NCI-H1930 (cell line): ENCODE measurements around the gene SLC26A3.

ENCODE experiments used
- DNase-seq, 2 experiments: peaks; one replicate each; lab custom pipeline; 2025; lab: John Stamatoyannopoulos, UW

SLC26A3 gene

DNA sequence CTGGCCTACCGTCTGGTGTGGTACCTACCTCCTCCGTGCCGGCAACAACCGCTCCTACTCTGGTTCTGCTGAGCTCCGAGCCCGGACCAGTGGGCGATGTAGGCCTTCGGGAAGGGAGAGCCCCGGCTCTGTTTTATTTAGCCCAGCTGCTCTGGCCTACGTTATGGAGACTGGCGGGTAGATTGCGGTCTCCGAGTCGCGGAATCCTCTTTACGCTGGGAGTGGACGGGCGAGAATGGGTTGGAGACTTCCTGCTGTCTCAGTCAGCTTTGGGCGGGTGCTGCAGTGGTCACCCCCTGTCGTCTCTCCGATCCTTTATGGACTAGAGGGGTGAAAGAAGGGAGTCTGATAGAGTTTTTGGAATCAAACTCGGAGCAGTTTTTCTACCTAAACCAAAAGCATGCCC is 58.7 kb downstream of the SLC26A3 start:
- DNase-seq = peak in 1 of 2 experiments; percentile 50

DNA sequence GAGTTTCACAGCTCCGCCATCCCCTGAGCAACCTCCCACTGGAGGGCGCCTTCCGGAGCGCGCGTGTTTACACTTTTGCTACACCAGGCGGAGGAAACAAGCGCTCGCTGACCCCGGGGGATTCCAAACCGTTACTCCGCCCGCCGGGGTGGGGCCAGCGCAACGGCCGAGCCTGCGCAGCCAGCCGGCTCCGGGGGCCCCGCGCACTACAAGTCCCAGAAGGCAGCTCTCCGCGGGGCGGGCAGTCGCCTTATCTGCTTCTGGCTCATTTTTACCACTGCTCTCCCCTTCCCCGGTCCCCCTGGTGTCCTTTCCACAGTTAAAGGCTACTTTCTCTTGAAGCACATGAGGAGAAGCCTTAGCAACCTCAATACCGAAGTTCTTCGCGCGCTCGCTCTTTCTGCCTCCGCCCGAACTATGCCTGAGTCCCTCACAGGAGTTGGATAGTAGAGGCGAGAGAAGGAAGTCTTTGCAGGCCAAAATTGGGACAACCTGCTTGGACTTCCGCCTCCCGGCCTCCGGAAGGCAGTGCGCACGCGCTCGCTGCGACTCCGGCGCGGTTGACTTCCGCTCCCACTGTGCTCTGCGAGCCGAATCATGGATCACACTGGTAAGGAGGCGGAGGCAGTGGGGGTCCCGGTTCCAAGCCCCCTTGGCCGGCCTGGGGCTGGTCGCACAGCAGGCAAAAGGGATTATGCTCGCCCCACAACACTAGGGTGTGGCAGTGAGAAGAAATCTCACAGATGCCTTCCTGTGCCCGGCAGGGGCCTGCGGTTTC is 59.3 kb downstream of the SLC26A3 start, which contains the start of gene CBLL1:
CBLL1 (plus strand) TSS at position 576 of the 778 bp plus-strand sequence; CDS start at position 598, 22 bp downstream.
- DNase-seq = peak; percentile 95 to 99

DNA sequence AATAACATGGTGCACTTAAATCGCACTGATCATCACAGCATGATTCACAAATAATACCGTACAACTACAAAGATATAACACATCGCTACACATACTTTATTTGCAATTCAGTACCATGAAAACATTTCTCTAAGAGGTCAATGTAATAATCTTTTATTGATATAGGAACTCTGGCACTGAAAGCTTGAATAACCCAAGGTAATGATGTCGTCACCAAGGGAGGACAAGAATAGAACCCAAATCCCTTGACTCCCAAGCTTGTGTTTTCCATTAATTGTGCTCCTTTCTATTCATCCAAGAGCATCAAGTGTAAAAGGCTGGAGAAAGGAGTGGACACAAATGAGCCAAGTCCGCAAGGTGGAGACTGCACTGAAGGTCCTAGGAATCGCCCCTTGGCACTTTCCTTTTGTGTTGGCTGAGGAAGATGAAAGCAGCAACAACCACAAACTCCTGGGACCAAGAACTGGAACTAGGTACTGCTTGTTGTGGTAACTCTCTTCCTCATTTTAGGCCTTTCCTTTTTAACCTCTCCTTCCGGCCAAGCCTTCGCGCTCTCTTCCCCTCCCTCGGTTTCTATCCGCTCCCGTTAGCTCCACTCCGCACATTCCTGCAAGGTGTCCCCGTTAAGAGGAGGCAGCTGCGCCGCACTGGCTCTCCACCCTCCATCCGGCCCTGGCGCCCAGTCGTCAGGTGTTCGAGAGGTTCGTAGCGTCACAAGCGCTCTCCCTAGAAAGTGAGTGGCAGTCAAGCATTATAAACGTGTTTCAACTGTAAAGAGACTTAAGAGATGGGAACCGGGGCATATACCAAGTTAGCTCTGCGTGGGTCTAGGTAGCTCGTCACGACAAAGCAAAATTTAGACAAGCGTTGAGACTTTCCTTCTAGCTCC is 60.1 kb downstream of the SLC26A3 start:
- peak in 1 of 2 experiments; percentile 53 for DNase-seq

DNA sequence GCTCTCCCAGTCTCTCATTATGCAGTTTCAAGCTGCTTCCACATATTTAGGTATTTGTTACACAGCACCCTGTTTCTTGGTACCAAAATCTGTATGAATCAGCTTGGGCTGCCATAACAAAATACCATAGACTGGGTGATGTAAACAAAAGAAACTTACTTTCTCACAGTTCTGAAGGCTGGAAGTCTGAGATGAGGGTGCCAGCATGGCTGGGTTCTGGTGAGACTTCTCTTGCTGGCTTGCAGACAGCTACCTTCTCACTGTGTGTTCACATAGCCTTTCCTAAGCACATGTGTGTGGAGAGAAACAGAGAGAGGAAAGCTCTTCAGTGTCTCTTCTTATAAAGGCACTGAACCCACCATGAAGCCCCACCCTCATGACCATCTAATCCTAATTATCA is 74.7 kb downstream of the SLC26A3 start:
- DNase-seq = no peak

DNA sequence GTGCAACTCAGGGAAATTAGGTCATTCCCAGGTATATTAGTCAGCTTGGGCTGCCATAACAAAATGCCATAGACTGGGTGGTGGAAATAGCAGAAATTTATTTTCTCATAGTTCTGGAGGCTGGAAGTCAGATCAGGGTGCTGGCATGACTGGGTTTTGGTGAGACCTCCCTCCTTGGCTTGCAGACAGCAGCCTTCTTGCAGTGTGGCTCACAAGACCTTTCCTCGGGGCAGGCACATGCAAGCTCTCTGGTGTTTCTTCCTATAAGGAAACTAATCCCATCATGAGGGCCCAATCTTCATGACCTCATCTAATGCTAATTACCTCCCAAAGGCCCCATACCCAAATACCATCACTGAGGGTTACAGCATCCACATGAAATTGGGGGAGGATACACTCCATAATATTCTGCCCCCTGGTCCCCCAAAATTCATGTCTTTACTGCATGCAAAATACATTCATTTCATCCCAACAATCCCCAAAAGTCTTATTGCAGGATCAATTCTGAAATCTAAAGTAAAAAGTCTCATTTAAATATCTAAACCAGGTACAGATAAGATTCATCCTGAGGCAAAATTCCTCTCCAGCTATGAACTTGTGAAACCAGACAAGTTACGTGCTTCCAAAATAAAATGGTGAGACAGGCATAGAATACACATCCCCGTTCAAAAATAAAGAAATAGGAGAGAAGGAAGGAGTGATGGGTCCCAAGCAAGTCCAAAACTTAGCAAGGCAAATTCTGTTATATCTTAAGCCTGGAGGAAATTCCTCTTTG is 76.5 kb downstream of the SLC26A3 start:
- no peak for DNase-seq

DNA sequence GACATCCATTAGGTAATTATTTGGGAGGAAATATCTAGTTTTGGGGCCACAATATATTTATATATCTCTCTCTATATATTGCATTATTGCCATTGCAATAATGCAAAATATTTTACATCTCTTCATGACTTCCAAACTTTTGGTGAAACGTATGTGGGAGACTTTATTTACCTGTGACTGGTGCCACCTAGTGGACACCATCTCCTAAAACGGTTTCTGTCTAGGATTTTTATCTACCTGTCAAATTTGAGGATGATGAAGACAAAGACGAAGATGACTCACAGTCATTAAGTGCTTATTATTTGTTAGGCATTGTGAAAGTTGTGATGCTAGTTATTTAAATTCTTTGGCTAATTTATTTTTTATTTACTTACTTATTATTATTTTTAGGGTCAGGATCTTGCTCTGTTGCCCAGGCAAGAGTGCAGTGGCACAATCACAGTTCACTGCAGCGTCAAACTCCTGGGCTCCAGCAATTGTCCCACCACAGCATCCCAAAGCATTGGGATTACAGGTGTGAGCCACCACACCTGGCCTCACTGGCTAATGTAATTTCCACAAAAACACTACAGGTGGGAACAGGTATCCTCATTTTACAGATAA is 77.8 kb downstream of the SLC26A3 start:
- DNase-seq = peak; percentile 23 to 57

DNA sequence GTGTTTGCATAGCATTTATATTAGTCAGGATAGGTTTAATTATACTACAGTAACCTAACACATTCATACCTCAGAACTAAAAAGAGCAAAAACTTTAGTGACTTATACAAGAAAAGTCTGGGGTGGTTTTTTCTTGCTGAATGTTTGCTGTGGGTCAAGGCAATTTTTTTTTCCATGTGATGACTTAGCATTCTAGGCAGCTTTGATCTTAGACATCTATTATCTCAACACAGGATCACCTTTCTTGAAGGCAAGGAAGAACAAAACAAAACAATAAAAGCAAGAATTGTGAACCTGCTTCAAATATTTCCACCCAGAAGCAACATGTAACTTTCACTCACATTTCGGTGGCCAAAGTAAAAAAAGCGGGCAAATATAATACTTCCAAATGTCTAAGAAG is 79.8 kb downstream of the SLC26A3 start:
- no peak for DNase-seq

DNA sequence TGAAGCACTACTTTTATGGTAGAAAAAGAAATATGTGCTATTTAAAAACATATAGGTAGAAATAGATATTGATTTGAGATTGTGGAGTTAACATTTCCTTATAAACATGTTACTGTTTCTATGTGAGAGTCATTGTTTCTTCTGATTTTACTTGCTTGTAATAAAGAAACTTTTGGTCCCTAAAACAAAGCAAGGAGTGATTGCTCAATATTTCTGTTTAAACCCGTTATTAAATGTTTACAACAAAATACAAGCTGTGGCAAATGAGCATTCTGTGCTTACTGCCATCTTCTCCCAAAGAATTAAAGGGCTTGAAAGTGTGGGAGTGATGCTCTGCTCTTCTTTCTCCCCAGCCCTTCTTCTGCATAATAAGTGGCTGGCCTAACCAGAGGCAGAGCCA is 81.7 kb downstream of the SLC26A3 start:
- no peak for DNase-seq

DNA sequence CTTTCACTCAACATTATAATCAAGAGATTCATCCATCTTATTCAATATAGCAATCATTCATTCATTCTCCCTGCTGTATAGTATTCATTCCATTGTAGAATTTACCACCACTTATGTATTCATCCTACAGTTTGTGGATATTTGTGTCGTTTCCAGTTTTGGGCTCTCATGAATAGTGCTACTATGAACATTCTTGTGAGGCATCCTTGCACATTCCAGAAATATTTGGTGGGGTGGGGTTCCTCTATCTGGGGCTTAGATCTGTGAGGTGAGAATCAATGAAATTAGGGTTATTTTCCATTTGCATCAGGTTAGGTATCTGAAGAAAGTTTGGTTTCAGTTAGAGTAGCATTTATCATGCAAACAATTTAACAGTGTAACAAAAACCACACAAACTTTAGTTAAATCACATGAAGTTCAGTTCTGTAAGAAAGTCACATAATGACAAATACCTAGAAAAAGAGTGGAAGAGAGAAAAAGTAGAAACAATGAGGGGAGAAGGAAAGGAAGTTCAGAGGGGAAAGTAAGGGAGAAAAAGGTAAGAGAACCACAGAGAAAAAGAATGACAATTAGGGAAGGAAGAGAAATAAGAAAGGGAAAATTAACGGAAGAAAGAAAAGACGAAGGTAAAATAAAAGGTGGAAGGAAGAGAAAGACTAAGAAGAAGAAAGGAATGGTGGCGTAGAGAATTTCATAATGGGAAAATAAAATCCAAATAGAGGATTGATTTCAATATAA is 84.4 kb downstream of the SLC26A3 start:
- DNase-seq = no peak

DNA sequence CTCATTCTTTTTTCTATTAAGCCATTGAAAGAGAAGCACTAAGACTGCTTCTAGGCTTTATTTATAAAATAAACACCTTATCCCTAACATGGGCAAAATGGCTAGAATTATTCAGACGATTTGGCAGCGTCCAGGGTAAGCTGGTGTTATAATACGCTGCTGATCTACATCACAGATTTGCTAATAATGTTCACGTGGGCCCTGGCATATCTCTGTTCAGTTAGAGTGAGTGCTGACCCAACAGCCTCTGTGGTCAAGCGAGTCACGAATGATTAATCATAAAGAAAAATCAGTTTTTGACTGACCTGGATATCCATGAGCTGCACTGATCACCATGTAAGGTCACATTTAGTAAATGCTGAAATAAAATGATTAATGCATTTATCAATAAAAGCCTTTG is 87.5 kb downstream of the SLC26A3 start:
- no peak for DNase-seq
